ENCODE measurements around the gene TCAF1.

DNA sequence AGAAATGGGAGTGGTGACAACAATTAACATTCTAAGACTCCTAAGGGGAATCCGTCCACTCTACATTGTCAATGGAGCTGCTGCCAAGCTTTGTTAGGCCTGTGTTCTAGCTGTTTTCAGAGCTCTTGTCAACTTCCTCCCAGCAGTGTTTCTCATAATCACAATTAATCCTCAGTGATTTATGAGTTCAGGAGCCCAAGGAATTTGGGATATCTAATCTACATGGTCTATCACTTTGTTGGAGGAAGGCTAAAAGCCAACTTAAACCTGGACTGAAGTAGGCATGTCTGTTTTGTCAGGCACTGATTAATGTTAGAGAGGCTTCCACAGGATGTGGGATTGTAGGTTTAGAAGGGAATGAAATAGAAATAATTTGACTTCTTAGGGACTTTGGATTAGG, 22.9 kb upstream of the TCAF1 start:
- TF ChIP-seq, protein P1, sequence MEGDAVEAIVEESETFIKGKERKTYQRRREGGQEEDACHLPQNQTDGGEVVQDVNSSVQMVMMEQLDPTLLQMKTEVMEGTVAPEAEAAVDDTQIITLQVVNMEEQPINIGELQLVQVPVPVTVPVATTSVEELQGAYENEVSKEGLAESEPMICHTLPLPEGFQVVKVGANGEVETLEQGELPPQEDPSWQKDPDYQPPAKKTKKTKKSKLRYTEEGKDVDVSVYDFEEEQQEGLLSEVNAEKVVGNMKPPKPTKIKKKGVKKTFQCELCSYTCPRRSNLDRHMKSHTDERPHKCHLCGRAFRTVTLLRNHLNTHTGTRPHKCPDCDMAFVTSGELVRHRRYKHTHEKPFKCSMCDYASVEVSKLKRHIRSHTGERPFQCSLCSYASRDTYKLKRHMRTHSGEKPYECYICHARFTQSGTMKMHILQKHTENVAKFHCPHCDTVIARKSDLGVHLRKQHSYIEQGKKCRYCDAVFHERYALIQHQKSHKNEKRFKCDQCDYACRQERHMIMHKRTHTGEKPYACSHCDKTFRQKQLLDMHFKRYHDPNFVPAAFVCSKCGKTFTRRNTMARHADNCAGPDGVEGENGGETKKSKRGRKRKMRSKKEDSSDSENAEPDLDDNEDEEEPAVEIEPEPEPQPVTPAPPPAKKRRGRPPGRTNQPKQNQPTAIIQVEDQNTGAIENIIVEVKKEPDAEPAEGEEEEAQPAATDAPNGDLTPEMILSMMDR (optimal IDR thresholded peaks at IDR 0.05 in 1 of 3, IDR thresholded peaks at IDR 0.05 in 1 of 3, conservative IDR thresholded peaks at IDR 0.05 in 1 of 3; ENCODE audit: extremely low read depth in 1 of 3, insufficient read depth in 2 of 3, low read length in 3 of 3): no peak
- TF ChIP-seq EZH2 (IDR thresholded peaks at IDR 0.05; ENCODE audit: low read length): no peak

Measured in keratinocyte (primary cell).